Iris pigment epithelial cell (primary cell): ENCODE data around the gene ZFP42.
"Not testable (repeated sequence)": the region's sequence is repeated elsewhere in the genome, so short reads cannot be mapped to it uniquely, and the experiment has no call there.

Experiments
- DNase-seq: peaks from one replicate; pipeline ENCODE4 v3.0.0-alpha.2; 2011; ENCODE audit warnings: low read depth

ZFP42 gene

DNA sequence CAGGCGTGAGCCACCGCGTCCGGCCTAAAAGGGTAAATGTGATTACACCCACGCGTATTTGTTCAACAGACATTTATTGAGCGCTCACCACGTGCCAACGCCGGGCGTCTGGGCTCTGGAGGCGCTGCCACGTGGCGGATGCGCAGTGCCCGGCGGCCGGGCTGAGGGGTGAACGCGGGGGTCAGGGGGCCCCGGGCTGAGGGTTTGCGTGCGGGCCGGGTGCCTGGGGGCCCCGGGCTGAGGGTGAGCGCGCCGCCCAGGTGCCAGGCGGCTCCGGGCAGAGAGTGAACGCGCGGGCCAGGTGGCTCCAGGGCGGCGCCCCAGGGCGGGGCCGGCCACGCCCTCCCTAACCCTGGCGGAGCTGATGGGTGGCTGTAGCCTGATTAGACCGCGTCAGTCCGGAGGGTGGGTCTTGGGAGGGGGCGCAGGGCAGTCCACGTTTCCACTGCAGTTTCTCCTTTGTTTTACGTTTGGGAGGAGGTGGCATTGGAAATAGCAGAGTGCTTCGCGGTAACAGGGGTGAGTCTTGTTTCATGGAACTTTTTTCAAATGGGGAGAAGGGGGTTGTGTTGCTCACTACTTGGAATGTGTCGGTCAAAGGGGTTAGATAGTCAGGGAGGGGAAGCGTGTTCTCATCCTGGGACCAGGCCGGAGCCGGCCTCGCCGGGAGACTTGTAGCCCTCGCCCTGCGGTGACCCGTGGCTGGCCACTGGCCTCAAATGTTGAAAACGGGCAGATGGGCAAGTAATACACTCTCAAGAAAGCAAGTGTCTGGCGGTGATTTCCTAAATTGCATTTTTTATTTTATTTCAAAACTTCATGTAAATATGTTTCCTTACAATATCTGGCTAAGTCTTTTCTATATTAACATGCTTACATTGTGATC is at the start of gene ZFP42:
TSS of gene ZFP42 (plus strand) at position 450 of the 886 bp plus-strand sequence. CDS start 7,037 bp downstream, outside the sequence.
- peak; percentile 29 for DNase-seq

DNA sequence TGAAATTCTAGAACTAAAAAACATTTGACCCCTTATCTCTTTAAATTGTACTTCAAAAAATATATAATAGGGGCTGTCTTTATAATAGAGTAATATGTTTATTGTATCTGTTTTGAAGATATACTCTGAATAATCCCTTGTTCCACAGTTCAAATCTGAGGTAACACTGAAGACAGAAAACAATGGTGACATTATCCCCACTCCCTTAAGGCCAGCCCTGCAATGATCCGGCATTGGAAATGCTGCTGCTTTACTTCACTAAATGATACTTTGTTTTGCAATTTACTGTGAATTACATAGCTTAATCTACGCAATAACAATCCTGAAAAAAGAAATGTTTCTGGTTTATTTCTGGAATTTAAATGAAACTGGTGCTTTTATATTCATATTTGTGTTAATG is 34.4 kb upstream of the ZFP42 start:
- no peak for DNase-seq

GRCh38 chr4:187961961-187962360 is 33.6 kb upstream of the ZFP42 start:
- DNase-seq, result no peak

GRCh38 chr4:187962926-187963325 is 32.6 kb upstream of the ZFP42 start:
- DNase-seq, result no peak

DNA sequence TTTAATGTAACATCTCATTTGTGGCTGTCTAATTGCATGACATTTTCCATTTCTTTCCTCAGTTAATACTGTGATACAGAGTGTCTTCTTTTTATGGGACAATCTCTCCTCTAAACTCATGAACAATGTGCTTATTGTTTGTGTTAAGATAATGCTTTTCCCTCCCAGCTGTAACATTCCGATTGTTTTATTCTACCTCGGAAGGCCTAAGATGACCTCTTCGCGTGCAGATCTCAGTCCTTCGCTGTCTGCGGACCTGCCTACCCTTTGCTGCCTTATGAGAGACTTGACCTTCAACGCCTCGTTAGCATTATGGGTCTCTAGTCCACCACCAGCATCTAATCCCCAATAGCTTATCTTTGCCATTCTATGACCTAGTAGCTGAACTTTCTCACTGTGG is 29.8 kb upstream of the ZFP42 start:
- DNase-seq, result no peak

DNA sequence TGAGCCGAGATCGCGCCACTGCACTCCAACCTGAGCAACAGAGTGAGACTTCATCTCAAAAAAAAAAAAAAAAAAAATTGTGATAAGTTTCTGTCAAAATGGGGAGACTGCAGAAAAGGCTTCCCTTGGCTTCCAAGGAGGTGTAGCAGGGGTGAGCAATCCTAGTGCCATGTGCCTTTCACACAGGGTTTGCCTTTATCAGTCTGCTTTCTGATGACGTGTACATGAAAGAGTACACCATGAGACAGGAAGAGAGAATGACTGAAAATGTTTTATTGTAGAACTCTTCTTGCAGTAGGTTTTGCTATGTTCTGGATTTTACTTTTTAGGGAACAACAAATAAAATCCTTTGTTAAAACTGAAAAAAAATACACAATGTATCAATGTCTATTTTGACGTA is 23.4 kb upstream of the ZFP42 start:
- no peak for DNase-seq

DNA sequence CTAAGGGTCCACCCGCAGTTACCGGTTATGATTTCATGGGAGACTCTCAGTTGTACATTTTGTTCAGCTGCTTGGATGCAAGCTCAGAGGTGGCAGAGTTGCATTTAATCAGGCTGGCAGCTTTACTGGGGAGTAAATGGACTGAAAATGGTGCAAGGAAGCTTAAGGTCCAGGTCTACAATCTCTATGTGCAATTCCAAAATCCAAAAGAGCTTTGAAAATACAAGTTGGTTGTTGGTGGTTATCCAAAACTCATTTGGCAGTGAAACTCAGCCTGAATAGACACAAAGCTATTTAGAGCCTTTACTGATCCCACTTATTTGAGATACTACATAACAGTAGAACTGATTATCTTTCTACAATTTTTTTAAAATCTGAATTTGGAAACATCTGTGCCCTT is 11.8 kb upstream of the ZFP42 start:
- DNase-seq, result no peak

- DNase-seq, result no peak
These were observed 2.6 kb upstream of the ZFP42 start for GRCh38 chr4:187992971-187993370.

DNA sequence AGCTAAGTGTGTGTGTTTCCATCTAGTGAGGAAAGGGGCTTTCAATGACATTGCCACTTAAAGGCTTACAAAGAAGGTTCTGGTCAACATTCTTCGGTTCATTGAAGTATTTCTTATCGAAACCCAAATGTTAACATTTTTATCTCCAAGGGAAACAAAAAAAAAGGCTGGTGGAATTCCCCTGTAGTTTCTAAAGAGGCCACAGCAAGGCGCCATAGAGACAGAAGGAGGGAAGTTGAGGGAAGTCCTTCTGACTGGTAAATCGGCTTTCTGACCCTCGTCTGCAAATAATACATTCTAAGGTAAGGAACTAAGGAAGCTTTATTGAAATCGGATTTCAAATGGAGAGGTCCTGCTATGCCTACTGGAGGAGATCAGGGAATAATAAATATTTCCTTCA is 1.7 kb upstream of the ZFP42 start:
- peak; percentile 48 for DNase-seq

DNA sequence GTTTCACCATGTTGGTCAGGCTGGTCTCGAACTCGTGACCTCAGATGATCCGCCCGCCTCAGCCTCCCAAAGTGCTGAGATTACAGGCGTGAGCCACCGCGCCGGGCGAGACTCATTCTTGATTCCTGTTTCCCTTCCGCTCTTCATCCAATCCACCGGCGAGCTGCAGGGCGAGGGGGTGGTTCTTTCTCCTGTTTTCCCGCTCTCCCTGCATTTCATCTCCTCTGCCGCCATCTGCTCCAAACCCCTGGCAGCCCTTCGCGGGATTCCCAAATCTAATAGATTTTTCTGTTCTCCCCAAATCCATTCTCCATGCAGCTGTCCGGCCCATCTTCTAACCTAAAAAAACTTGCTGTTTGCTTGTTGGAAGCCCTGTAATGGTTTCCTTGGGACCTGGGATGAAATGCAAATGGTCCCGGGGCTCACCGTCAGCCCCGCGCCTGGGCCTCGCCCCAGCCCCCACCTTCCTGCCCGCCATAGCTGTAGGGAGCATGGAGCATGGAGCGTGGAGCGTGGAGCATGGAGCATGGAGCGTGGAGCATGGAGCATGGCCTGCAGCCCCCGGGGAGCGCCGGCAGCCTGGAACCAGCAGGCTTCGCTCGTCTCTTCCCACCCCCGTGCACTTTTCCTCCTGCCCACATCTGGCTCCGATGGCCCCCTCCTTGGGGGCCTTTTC is 1.1 kb downstream of the ZFP42 start:
- DNase-seq, result peak; percentile 29

- not testable (repeated sequence) for DNase-seq
These were observed 2.4 kb downstream of the ZFP42 start for GRCh38 chr4:187997991-187998390.

DNA sequence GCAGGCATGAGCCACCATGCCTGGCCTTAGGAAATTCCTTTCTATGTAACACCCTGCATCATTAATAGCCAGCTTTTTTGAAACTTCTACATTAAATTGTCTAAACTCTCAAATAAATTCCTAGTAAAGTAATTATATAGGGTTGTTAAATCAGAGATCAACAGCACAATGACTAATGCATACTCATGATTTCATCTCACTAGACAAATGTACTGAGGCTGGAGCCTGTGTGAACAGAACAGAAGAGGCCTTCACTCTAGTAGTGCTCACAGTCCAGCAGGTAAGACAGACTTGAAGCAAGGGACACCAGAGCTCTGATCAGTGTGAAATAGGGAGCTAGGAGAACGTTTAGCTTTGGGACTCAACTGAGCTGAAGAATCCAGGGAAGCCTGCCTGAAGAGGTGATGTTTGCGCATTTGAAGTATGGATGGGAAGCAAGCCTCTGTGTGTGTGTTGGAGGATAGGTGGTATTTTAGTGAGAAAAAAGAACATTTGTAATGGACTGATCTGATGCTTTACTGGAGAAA is 3.9 kb downstream of the ZFP42 start:
- peak; percentile 24 for DNase-seq

DNA sequence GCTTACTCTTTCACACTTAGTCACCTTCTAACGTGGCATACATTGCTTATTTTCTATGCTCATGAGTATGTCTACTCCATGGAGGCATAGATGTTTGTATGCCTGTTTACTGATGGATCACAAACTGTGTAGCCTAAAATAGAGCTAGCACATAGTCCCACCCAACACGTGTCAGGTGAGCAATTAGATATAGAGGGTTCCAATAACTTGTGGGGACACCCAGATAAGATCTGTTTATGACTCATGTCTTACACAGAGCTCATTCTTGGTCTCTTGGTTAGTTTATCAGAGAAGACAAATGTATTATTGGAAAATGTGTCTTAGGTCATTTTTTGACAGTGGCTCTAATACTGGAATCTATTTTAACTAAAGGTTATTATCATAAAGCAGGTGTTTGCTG is 6.8 kb downstream of the ZFP42 start:
- DNase-seq, result peak; percentile 41

DNA sequence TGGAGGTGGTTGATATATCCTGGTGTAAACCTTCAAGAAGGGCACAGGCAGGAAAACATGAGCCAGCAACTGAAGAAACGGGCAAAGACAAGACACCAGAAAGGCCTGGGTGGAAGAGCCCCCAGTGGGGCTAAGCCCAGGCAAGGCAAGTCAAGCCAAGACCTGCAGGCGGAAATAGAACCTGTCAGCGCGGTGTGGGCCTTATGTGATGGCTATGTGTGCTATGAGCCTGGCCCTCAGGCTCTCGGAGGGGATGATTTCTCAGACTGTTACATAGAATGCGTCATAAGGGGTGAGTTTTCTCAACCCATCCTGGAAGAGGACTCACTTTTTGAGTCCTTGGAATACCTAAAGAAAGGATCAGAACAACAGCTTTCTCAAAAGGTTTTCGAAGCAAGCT is 7.2 kb downstream of the ZFP42 start:
- DNase-seq, result no peak

- DNase-seq, result no peak
These were observed 10.0 kb downstream of the ZFP42 start for GRCh38 chr4:188005561-188005960.

DNA sequence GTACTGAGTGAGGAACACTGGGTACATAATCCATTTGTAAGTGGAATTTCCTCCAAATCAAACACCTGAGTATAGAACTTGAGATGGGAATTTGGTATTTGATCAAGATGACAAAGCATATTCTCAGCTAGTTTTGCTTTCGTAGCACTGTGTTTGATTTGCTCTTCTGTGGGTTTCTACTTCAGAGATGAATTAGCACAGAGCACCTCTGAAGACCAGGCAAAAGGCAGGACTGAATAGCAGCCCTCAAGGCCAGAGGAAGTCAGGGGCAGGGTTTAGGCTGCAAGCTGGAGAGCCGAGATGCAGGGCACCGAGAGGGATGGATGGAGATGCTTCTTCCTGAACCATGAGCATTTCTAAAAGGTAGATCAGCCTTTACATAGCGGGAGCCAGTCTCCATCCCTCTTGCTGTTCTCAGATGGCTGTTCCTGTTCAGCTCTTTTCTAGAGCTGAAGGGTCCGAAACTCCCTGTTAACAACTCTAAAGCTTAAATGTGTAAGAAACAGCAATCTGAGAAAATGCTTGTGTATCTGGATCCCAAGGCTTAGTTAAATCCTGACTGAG is 10.8 kb downstream of the ZFP42 start:
- no peak for DNase-seq

- DNase-seq, result peak; percentile 97
These were observed 12.8 kb downstream of the ZFP42 start for GRCh38 chr4:188008377-188008776.

- no peak for DNase-seq
These were observed 16.9 kb downstream of the ZFP42 start for GRCh38 chr4:188012426-188012945.

GRCh38 chr4:188015025-188015940 is 19.7 kb downstream of the ZFP42 start:
- DNase-seq, result peak; percentile 53

GRCh38 chr4:188016754-188017153 is 21.2 kb downstream of the ZFP42 start:
- DNase-seq, result no peak

DNA sequence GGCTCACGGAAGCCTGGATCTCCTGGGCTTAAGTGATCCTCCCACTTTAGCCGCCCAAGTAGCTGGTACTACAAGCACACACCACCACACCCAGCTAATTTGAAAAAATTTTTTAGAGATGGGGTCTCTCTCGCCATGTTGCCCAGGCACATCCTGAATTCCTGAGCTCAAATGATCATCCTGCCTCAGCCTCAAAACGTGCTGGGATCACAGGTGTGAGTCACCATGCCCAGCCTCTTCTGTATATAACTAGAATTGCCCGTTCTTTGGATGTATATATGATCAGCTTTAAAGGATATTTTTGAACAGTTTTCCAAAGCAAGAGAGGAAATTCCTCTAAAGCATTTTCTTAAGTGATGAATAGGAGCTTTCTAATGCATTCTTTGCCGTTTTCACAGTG is 22.7 kb downstream of the ZFP42 start:
- DNase-seq, result no peak
